ENCODE data around the gene CACNG4.

Gene CACNG4

DNA sequence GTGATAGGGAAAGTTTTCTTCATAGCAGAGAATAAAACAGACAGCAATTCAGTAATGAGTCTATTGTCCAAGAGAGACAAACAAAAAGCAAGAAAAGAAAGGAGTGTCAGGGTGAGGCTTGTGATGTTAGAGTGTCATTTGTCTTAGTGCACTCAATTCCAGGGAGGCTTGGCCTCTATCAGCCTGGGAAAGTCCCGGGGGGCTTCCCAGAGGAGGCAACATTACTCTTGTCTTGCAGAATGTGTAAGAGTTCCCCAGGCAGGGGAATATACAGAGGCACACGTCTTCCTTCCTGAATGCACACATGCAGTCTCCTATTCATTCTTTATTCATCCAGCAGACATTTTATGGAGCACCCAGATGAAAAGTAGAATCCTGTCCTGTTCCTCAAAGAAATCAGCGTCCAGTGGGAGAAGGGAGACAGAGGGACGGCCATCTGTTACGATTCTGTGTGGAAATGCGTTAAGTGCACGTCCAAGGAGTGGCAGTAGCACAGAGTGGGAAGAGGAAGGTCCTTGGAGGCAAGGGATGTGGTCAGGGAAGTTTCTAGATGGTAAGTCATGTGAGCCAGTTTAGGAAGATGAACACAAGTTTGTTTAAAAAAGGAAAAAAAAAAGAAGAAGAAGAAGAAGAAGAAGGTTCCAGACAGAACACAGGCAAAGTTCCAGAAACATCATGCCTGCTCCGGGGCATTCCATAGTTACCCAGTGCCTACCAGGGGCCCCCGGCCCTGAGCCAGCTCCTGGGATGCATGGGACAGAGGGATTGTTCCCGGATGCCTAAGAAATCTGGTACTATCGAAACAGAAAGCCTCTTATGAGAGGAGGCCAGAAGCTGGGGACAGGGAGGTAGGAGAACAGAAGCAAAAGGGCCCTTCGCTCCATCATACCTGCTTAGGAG is 21.1 kb downstream of the CACNG4 start:
- no peak for DNase-seq

DNA sequence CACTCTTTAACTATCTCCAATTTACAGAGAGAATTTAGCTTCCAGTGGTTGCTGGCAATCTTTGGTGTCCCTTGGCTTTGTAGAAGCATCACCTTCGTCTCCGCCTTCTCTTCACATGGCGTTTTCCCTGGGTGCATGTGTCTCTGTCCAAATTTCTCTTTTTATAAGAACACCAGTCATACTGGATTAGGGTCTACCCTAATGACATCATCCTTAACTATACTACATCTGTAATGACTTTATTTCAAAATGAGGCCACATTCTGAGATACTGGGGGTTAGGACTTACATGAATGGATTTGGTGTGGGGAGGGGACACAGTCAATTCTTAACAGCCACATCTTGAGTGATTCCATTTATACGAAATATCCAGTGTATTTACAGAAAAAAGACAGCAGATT is 22.2 kb downstream of the CACNG4 start:
- no peak for DNase-seq

DNA sequence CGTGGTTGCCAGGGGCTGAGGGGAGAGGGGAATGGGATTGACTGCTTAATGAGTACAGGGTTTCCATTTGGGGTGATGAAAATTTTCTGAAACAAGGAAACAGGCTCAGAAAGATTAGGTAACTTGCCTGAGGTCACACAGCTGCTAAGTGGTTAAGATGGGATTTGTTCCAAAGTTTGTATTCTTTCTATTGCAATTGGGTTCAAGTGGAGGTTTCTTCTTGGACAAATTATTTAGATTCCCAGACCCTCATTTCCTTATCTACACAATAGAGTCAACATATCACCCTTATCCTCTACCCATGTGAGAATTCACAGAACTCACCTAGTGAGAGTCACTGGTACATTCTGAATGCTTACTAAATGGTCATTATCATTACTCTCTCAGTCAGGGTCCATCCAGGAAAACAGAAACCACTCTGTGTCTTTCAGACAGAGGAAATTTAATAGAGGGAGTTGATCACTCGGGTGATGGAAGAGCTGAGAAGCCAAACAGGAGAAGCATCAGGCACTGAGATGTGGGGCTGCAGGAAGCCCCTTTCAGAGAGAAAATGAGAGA is 22.6 kb downstream of the CACNG4 start:
- DNase-seq, result no peak

DNA sequence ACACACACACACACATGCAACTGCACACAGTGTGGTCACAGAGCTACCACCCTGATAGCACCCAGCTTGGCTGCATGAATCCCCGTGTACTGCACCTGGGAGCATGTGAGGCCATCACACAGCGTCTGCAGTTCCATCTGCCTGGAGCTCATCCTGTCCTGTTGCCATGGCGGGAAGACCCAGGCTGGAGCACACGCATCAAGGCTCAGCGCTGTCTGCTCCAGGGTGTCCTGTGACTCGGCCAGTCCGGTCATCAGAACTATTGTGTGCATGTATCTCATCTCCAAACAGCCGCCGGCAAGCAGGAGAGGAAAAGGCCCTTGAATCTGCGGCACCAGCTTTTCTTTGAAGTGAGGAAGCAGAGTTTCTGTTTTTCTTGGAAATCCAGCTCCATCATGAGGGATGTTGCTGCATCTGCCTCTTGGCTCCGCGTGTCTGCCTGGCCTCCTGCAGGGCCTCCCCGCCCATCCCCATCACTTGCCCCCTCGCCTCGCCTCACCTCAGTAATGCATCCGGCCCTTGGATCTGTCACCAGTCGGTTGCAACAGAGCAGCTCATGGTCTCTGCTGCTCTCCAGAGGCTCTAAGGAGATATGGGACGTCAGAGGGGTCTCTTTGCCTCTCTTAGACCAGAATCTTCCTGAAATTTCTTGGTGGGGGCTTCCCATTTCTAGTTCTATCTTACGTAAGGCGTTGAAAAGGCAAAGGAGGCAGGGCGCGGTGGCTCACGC is 23.7 kb downstream of the CACNG4 start:
- DNase-seq, result no peak

DNA sequence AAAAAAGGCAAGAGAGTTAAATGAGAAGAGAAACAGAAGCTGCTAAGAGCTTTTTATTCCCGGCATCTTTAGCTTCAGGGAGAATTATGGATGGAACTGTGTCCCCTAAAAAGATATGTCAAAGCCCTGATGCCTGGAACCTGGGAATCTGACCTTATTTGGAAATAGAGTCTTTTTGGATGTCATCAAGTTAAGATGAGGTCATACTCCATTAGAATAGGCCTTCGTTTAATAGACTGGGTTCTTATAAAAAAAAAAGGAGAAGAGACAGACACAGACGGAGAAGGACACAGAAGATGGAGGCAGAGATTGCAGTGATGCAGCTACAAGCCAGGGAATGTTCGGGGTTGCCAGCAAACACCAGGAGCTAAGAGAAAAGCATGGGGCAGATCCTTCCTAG is 24.6 kb downstream of the CACNG4 start:
- no peak for DNase-seq

DNA sequence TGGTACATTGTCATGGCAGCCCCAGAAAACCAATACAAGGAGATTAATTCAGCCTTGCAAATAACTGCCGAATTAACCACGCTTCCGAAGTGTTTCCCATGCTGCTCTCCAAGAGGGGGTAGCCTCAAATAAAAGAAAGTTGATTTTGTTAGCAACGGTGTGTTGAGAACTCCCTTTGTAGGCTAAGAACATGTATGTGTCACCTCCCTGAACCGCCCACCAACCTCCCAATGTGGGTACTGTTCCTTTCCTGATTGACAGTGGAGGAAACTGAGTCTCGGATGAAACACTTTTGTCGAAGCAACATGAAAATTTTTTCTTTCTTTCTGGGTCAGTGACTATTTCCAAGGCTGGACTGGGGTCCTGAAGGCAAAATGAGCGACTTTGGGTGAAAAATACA is 25.1 kb downstream of the CACNG4 start:
- no peak for DNase-seq

DNA sequence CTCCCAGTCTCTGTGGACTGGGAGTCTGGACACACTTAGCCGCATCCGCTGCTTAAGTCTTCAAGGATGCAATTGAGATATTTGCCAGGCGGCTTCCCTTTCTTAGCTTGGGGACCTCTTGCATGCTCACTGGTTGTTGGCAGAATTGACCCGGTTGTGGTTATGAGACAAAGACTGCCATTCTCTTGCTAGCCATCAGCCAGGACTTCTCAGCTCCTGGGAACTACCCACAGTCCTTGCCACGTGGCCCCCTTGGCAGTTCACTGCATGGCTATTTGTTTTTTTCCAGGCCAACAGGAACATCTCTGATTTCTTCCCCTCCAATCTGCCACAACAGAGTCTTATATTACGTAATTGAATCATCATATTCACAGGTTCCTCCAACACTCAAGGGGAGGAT is 25.5 kb downstream of the CACNG4 start:
- DNase-seq, result no peak

DNA sequence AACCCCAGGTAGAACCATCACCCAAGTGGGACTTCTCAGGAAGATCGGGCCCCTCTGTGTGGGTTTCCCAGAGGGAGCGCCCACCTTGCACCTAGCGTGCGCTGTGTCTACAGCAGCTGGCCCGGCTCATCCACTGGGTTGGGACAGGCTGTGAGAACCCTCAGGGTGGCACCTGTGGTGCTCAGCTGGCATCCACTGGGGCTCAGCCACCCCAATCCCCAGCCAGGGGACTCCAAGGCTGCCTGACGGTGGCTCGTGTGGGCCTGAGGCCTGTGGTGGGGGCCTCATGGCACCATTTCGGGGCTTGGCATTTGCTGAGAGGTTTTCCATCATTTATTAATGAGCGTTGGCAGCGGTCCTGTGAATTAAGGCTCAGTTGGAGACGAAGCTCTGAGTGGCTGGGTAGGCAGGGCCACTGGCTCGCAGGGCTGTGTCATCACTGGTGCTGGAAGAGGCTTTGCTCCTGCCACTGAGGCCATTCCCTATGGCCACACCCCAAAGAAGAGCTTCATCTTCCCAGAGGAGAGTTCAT is 28.5 kb downstream of the CACNG4 start:
- no peak for DNase-seq

DNA sequence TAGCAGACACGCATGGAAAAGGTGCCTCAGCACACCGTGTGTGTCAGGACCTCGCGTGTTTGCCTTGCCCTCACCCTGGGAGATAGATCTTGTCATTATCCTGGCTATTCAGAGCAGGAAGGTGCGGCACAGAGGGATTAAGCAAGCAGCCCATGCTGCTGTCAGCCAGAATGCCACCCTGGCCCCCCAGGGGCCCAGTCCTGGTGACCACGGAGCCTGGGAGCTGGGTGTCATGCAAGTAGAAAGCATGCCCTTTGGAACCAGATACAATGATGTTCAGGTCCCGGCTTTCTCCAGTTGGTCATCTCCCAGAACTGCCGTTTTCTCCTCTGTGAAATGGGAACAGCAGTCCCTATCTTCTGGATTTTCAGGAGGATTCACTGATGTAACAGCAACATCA is 29.9 kb downstream of the CACNG4 start:
- DNase-seq, result no peak

DNA sequence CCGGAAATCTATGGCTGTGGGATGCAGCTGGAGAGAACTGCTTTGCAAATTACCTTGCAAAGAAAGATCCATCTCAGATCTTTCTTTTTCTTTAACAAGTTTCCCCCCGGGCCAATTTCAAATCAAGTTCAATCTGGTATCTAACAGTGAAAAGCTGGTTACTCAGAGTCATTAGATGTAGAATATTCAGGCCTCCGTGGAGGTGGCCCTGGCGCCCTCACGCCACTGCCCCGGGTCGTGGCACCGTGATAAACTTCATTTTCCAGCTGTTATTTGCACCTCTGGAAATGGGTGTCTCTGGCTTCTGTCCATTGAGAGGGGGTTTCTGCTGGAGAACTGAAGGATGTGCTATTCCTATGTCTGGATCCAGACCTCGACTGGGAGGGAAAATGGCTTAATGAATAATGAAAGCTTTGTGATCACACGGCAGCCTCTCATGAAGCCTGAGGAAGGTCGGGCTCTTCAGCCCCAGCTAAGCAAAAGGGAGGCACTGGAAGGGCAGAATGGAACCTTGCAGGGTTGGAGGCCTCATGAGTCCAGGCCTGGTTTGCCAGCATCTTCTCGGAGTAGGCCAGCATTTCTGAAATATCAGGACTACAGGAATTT is 30.5 kb downstream of the CACNG4 start:
- no peak for DNase-seq

DNA sequence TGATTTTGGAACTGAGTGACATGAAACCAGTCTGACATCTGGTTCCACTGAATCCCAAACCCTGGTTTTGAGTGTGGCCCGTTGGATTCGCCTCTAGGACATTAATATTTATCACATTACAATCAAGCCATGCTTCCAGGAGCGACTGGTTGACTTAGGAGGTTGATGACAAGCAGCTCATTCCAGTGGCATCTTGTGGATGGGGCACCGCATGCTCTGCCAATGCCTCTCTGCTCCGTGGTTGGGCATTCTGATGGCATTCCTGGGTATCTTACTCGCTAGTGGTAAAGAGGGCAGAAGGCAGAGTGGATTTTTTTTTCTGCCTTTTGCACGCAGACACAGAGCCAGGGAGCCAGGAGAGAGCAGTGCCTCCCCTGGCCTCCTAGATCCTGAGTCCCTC is 31.4 kb downstream of the CACNG4 start:
- no peak for DNase-seq

DNA sequence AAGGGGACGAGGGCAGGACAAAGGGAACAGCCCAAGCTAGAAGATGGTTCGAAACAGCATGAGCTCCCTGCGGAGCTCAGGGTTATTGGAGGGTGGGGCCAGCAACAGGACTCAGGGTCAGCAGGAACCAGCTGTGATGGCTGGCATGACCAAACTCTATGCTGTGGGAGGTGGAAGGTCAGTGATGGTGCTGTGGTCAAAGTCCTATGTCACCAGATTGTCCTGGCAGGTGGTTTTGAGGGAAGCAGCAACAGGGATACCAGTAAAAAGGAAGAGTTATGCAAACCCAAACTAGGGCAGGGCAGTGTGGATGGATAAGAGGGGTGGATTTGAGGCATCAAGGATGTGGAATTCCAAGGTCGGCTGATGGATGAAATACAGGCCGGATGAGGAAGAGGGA is 32.4 kb downstream of the CACNG4 start:
- no peak for DNase-seq

DNA sequence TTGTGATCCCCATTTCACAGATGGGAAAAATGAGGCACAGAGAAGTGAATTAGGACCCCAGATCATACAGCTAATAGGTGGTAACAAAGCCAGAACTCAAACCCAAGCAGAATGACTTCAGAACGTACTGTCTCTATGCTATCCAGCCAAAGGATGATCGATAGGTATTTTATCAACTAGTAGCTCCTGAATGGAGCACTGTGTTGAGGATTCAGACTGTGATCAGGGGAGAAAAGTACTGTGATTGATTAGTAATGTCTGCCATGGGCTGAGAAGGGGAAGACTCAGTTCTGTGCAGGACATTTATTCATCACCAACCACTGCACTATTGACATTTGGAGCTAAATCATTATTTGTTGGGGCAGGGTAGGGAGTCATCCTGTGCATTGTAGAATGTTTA is 38.7 kb downstream of the CACNG4 start:
- no peak for DNase-seq

DNA sequence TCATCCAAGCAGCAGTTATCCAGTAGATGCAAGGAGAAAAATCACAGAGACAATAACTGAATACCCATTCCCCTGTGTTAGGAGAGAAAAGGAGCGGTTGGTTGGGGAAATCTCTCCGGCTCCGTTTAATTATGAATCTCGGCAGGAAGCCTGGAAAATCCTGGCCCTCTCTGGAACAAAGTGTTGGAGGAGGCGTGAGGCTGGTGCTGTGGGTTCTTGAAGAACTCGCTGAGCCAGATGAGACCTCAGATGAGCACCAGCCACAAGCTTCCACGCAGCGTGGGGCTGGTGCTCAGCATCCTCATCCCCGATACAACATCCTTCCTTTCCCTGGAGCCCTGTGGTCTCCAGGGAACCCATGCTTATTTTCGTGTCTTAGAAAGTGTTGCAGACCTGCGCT is 39.7 kb downstream of the CACNG4 start:
- DNase-seq, result no peak

DNA sequence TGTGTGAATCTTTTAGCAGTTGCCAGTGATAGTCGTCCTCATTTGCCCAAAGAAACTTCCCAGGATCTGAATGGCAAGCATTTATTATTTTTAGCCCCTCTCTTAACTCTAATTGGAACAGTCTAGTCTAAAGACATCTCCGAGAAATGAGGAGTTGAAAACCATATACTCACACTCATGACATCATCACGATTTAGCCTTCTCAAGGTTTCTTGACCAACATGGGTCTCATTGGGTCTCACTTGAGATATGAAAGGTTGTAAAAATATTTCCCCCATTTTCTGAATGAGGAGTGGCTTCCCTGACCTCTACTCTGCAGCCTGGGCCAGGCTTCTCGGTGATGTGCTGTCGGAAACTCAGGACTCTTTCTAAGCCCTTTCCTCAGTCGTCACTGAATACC is 42.8 kb downstream of the CACNG4 start:
- DNase-seq, result no peak

DNA sequence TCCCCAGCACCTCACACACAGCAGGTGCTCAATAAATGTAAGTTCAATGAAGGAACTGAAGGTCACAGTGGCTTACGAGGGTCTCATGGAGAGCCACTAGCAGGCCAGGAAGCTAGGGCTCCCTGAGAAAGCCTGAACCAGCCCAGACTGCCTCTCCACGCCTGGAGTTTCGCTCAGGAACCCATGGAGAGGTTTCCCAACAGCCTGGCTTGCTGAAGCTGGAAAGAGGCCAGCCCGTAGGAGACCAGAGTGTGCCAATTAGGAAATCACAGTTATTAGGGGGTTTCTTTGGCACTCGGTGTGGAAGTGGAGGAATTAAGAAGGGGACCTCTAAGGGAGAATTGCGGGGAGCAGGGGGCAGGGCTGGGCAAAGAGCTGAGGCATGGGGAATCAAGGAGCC is 43.6 kb downstream of the CACNG4 start:
- DNase-seq, result no peak

DNA sequence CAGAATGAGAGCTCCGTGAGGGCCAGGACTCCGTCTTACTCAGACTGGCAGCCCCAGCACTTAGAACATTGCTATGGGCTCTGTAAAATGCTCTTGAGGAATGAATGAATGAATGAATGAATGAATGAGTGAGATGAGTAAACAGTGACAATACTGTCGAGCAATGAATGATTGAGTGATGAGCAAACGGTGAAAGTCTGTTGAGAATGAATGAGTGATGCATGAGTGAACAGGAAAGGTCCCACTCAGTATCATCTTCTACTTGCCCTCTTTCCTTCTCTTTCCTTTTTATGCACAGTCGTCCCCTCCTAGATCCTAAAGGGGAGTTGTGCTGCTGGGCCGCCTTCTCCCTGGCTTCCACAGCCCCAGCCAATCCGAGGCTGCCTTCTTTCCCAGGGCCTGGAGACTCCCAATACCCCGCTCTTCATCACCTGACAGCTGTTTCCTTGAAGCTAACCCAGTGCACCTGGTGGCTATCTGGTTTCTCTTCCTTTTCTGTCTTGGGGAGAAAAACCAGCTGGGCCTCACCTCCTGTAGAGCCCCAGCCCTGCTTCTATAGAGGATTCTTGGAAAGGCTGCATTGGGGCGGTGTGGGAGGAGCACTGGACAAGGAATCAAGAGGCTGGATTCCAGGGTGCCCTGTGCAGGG is 47.1 kb downstream of the CACNG4 start:
- no peak for DNase-seq

DNA sequence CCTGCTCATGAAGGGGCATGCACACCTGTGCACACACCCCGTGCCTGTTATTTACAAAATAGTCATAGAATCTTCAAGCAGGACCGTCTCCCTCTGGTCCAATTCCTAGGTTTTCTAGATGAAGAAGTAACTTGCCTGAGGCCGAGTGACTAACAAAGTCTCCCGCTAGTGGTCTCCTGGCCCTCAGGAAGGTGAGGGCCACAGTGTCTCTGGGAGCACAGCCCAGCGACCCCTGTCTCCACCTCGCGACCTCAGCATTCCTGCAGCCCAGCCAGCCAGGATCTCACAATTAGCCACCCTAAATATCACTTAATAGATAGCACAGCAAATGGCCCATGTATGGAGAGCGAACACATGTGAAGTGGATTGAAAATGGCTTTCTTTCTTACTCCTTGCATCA is 49.4 kb downstream of the CACNG4 start:
- DNase-seq, result no peak

DNA sequence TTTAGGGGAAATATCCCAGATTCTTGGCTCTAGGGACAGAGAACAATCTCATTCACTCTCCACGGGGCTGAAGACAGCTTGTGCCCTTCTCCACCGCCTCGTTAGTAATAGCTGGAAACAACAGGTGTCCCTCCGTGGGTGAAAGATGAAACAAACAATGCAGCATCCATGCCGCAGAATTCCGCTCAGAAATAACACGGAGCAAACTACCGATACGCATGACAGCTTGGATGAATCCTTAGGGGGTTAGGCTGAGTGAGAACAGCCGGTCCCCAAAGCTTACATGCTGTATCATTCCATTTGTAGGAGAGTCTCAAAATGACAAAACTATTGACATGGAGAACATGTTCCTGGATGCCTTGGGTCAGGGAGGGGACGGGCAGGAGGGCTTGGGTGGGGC is 50.5 kb downstream of the CACNG4 start:
- no peak for DNase-seq

DNA sequence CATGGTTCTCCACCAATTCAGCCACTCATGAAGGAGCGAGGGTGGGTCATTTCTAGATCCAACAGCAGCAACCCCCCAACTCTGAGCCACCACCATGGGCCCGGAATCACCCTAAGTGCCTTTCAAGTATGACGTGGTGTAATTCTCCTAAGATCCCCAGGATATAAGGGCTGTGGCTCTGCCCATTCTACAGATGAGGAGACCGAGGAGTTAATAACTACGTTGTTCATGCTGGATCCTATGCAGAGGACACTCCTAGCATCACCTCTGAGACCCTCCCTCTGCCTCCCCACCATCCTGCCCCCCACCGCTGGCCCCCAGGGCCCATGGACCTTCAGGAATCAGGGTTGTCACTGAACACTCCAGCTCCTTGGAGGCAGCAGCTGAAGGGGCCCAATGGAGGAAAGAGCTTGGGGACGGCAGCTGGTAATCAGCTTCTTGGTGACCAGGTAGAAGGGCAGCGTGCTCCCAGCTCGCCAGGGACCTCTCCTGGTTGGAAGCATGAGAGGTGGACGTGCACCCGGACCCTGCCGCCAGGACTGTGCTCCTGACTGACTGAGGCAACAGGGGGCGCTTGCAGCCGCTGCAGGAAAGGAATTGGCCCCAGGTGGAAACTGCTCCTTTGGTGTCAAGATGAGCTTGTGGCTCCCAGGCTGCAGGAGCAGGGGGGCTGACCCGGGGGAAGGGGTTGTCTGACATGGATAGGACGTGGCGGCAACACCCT is 51.7 kb downstream of the CACNG4 start:
- DNase-seq, result no peak

DNA sequence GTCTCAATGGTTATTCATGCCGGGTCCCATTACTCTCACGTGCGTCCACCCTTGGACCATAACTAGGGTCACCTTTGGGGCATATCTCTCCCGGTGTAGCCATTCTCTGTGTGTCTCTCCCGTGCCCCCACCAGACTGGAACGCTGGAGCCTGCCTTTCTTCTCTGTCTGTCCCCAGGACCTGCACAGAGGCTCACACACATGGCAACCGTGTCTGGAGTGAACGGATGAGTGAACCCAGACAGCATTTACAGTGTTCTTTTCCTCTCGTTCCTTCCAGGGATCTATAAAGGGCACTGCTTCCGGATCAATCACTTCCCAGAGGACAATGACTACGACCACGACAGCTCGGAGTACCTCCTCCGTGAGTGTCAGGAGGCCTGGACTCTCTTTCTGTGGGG is 53.4 kb downstream of the CACNG4 start:
- DNase-seq, result no peak

Data from right hindlimb (tissue), 1 donor.